LNCaP clone FGC (cell line): ENCODE measurements around the gene GRIA3.

Experiments used
- DNase-seq: peaks from one replicate; pipeline ENCODE4 v3.0.0-alpha.2; 2011; ENCODE audit warnings: low read depth
- H3K4me3 ChIP-seq: 2 replicates; pipeline ENCODE4 v1.5.1; 2011; ENCODE audit warnings: mild to moderate bottlenecking, low read depth, low read length, control low read depth
- TF ChIP-seq, protein P1 (sequence below): IDR thresholded peaks from 2 replicates; pipeline ENCODE4 v1.5.1; 2012; ENCODE audit warnings: mild to moderate bottlenecking; ENCODE audit not compliant: control insufficient read depth, insufficient read depth; ENCODE audit errors: extremely low read depth

GRIA3 gene

DNA sequence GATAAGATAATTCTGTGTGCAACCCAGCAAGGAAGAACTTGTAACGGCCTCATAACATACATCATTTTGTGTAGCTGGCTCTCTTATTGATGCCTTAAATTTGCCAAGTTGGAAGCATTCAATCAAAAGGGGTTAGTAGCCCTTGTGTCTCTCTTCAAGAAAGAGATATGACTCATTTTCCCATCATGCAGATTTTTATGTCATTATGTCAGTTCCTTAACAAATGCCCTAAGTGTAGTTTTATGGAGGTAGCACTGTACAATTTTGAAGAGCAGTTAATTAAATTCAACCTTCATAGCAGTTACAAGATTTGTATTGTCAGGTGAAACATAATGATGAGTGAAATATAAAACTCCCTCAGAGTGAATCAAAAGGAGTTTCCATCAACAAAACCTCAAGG, 215.6 kb downstream of the GRIA3 start:
- DNase-seq, result no peak
- TF ChIP-seq, protein P1, sequence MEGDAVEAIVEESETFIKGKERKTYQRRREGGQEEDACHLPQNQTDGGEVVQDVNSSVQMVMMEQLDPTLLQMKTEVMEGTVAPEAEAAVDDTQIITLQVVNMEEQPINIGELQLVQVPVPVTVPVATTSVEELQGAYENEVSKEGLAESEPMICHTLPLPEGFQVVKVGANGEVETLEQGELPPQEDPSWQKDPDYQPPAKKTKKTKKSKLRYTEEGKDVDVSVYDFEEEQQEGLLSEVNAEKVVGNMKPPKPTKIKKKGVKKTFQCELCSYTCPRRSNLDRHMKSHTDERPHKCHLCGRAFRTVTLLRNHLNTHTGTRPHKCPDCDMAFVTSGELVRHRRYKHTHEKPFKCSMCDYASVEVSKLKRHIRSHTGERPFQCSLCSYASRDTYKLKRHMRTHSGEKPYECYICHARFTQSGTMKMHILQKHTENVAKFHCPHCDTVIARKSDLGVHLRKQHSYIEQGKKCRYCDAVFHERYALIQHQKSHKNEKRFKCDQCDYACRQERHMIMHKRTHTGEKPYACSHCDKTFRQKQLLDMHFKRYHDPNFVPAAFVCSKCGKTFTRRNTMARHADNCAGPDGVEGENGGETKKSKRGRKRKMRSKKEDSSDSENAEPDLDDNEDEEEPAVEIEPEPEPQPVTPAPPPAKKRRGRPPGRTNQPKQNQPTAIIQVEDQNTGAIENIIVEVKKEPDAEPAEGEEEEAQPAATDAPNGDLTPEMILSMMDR, result no peak
- no peak overlapping the region for H3K4me3 ChIP-seq

DNA sequence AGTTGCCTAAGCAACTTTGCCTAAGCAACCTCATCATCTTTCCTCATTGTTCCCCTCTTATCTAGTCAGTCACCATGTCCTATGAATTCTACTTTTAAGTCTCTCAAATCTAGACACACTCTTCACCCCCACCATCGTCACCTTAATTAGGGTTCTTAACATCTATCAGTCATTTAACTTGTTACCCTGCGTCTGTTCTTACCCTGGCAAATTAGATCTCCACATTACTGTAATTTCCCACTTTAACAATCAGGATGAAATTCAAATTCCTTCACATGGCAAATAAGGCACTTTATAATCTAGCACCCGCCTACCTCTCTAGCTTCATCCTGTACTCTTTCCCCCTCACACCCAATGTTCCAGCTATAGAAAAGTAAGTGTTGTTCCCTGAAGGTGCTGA, 221.2 kb downstream of the GRIA3 start:
- no peak overlapping the region for H3K4me3 ChIP-seq
- DNase-seq, result no peak
- TF ChIP-seq, protein P1, result no peak

DNA sequence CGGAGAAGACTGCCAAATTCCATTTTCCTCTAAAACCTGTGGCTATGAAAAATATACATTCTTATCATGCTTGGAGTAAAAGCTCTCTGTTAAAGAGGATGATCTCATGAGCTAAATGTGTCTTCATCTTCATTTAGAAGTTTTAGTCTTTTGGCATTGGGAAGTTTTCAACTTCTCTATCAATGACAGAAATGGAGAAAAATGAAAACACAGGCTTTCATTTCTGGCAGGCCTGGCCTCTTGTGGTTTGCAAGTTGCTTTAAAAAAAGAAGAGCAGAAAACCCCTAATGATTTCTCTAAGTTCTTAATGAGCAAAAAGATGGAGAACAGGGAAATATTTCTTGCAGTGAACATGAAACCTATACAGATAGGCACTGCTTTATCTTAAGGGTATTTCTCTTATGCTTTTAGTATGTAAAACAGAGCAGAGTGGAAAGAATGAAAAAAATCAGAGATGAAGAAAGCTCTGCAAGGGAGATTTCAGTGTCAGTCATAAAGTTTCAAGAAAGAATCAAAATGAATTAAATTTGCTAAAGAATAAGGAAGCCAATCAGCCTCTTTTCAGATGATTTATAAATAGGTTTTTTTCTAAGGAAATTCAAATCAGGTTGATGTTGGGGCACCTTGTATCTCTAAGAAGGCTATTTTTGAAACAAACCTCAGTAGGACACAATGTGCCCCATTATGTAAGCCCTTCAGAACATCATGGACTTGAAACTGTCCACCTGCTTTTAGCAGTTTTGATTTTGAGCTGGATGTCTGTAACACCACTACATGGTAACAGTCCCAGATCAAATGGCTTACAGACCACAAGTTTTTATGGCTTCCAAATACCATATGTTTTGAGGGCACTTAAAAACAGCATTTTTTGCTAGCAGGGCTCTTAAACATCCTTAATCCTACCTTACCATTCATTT, 225.0 kb downstream of the GRIA3 start:
- DNase-seq, result no peak
- TF ChIP-seq, protein P1, result no peak
- H3K4me3 ChIP-seq, result no peak overlapping the region

DNA sequence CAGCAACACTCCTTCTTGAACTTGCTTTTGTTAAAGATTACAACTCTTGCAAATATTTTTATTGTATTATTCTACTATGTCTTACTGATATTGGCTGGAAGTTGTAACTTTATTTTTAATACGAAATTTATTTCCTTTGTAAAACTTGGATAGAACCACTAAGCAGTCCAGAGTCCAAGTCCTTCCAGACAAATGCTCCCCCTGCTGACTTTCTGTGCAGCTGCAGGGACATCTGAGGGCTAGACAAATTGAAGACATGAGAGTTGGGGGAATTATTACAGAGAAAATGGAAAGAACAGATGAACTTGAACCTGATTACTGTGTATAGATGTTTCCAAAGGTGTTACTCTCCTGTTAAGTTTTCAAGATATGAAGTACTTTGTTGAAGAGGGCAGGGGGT, 238.8 kb downstream of the GRIA3 start:
- TF ChIP-seq, protein P1, result peak; percentile 65
- DNase-seq, result no peak
- no peak overlapping the region for H3K4me3 ChIP-seq

DNA sequence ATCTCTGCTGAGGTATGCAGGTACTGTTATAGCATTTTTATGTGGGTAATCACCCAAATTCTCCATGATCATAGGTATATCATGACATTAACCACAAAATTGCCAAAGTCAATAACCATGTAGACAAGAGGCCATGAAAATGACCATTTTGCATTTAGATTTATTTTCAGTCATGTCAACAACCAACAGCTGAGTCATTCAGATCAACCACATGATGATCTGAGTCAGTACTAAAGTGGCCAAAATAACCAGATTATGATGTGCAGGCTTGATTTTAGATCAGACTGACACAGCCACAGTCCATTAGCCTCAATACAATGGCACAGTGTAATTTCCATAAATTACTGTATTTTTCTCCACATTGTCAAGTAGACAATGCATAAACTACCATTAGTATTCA, 240.5 kb downstream of the GRIA3 start:
- H3K4me3 ChIP-seq, result no peak overlapping the region
- no peak for DNase-seq
- TF ChIP-seq, protein P1, result no peak

DNA sequence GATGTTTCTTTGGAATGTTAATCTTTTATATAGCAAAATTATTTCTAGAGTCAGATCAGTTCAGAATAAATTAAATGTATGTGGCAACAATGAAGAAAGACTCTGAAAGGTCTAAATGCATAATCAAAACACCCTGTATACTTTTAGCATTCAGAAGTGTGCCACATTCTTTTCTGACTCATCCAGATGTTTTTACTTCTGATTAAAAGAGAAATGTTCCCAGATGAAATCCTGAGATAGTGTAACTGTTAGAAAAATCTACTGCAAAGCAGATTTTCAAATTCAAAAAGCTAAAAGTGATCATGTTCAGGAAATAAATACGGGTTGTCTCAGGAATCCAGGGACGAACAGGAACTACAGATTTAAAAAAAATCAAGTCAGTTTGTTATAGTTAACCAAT, 241.4 kb downstream of the GRIA3 start:
- DNase-seq, result no peak
- no peak overlapping the region for H3K4me3 ChIP-seq

More for the DNA sequence above, 241.4 kb downstream of the GRIA3 start:
- TF ChIP-seq, protein P1, result no peak
